Activated CD8-positive, alpha-beta memory T cell treated with anti-CD3 and anti-CD28 coated beads for 48 hours (primary cell): ENCODE measurements around the gene ICE2.

ENCODE experiments used
- DNase-seq, 3 experiments: peaks; one replicate each; pipeline ENCODE4 v3.0.0-alpha.2; 2020; ENCODE audit warnings: low read depth in 2 of 3, low spot score in 2 of 3

Gene ICE2

GRCh38 chr15:60478566-60479360, at the start of gene ICE2:
ICE2 (minus strand) TSS chr15:60479142; CDS start chr15:60477977, 1,165 bp downstream.
- peak; percentile 90 to 95 (median 94) for DNase-seq

- no peak for DNase-seq
Measured at GRCh38 chr15:60528530-60528929, 49.6 kb upstream of the ICE2 start.

- no peak for DNase-seq
Measured at GRCh38 chr15:60527456-60527855, 48.5 kb upstream of the ICE2 start.

- no peak for DNase-seq
Measured at GRCh38 chr15:60526127-60526616, 47.2 kb upstream of the ICE2 start.

GRCh38 chr15:60525341-60526039, 46.5 kb upstream of the ICE2 start:
- DNase-seq: no peak

- no peak for DNase-seq
Measured at GRCh38 chr15:60523056-60523455, 44.1 kb upstream of the ICE2 start.

GRCh38 chr15:60520825-60521368, 42.0 kb upstream of the ICE2 start:
- DNase-seq: peak; percentile 46 to 70 (median 47)

- DNase-seq: no peak
Measured at GRCh38 chr15:60520013-60520824, 41.3 kb upstream of the ICE2 start.

- DNase-seq: no peak
Measured at GRCh38 chr15:60519218-60519617, 40.3 kb upstream of the ICE2 start.

GRCh38 chr15:60518511-60518910, 39.6 kb upstream of the ICE2 start:
- no peak for DNase-seq

- DNase-seq: no peak
Measured at GRCh38 chr15:60514261-60514881, 35.4 kb upstream of the ICE2 start.

GRCh38 chr15:60513676-60514075, 34.7 kb upstream of the ICE2 start:
- DNase-seq: no peak

GRCh38 chr15:60512937-60513336, 34.0 kb upstream of the ICE2 start:
- no peak for DNase-seq

GRCh38 chr15:60511351-60512031, 32.5 kb upstream of the ICE2 start:
- no peak for DNase-seq

GRCh38 chr15:60510006-60510405, 31.1 kb upstream of the ICE2 start:
- DNase-seq: no peak

- no peak for DNase-seq
Measured at GRCh38 chr15:60509470-60509869, 30.5 kb upstream of the ICE2 start.

GRCh38 chr15:60508442-60508841, 29.5 kb upstream of the ICE2 start:
- DNase-seq: no peak

- DNase-seq: no peak
Measured at GRCh38 chr15:60507596-60508424, 28.9 kb upstream of the ICE2 start.

- no peak for DNase-seq
Measured at GRCh38 chr15:60496853-60497252, 17.9 kb upstream of the ICE2 start.
